ENCODE data around the gene FBXO7.

DNA sequence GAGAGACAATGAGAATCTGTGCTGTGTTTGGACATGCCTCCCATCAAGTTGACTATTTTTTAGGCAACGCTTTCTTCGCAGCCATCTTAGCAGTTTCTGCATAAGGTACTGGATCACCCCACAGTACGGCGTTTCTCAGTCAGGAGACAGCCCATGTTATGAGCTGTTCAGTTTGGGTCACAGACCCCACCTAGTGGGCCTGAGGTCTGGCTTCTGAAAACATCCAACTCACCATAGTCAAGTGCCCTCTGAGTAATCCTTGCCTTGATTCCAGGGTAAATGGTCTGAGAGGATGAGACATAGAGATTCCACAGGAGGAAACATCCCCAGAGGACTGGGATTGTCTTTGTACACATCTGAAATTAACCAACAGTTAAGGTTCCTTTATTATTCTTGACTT lies 17.6 kb upstream of the FBXO7 start:
- TF ChIP-seq, protein P1, sequence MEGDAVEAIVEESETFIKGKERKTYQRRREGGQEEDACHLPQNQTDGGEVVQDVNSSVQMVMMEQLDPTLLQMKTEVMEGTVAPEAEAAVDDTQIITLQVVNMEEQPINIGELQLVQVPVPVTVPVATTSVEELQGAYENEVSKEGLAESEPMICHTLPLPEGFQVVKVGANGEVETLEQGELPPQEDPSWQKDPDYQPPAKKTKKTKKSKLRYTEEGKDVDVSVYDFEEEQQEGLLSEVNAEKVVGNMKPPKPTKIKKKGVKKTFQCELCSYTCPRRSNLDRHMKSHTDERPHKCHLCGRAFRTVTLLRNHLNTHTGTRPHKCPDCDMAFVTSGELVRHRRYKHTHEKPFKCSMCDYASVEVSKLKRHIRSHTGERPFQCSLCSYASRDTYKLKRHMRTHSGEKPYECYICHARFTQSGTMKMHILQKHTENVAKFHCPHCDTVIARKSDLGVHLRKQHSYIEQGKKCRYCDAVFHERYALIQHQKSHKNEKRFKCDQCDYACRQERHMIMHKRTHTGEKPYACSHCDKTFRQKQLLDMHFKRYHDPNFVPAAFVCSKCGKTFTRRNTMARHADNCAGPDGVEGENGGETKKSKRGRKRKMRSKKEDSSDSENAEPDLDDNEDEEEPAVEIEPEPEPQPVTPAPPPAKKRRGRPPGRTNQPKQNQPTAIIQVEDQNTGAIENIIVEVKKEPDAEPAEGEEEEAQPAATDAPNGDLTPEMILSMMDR (IDR thresholded peaks at IDR 0.05), result no peak
- TF ChIP-seq POLR2A (IDR thresholded peaks at IDR 0.05), result no peak
- no peak for TF ChIP-seq EP300 (IDR thresholded peaks at IDR 0.05; ENCODE audit: low read depth)
